ENCODE measurements around the gene TOLLIP. TPM values are rescaled to one million over a fixed set of nuclear protein-coding genes. Genes with fewer than 3 reads are reported as not detected.

Gene TOLLIP
- polyA plus RNA-seq, 1 donor from 2014 or later = 32.2 TPM

- Mint-ChIP-seq H3K4me3 (no peak overlapping the region), H3K9me3 (no peaks in the 10 kb centered on the region), H3K27me3 (no peaks in the 10 kb centered on the region), H3K27ac (no peak overlapping the region), H3K36me3 (no peaks in the 10 kb centered on the region), H3K4me1 (no peaks in the 10 kb centered on the region)
Observed at GRCh38 chr11:1238767-1239595, 70.5 kb downstream of the TOLLIP start.

DNA sequence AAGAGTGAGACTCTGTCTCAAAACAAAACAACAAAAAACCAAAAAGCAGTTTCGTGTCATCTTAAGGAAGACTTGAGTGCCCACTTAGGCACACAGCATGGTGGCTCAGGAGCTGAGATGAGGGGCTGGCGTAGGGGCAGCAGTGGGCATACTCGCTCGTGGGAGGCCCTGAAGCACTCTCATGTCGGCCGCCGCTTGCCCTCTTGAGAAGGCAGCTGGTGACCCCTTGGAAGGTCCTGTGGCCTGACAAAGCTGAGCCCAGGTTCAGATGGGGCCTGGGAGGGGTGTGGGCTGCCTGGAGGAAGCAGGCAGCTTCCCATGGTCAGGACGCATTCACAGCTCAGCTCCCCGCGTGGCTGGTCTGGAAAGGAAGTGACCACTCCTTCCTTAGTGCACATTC, 71.6 kb downstream of the TOLLIP start:
- no peak overlapping the region for H3K27ac Mint-ChIP-seq
- H3K9me3 Mint-ChIP-seq = no peaks in the 10 kb centered on the region
- H3K36me3 Mint-ChIP-seq = no peaks in the 10 kb centered on the region
- no peaks in the 10 kb centered on the region for H3K27me3 Mint-ChIP-seq
- no peak overlapping the region for H3K4me3 Mint-ChIP-seq
- no peaks in the 10 kb centered on the region for H3K4me1 Mint-ChIP-seq

- H3K27ac Mint-ChIP-seq = no peak overlapping the region
- H3K4me3 Mint-ChIP-seq = no peak overlapping the region
- no peaks in the 10 kb centered on the region for H3K36me3 Mint-ChIP-seq
- H3K27me3 Mint-ChIP-seq = no peaks in the 10 kb centered on the region
- H3K9me3 Mint-ChIP-seq = no peaks in the 10 kb centered on the region
- no peaks in the 10 kb centered on the region for H3K4me1 Mint-ChIP-seq
Observed at GRCh38 chr11:1237128-1237580, 72.3 kb downstream of the TOLLIP start.

- H3K36me3 Mint-ChIP-seq = no peaks in the 10 kb centered on the region
- no peaks in the 10 kb centered on the region for H3K27me3 Mint-ChIP-seq
- no peak overlapping the region for H3K27ac Mint-ChIP-seq
- no peak overlapping the region for H3K4me3 Mint-ChIP-seq
- no peaks in the 10 kb centered on the region for H3K4me1 Mint-ChIP-seq
- no peaks in the 10 kb centered on the region for H3K9me3 Mint-ChIP-seq
Observed at GRCh38 chr11:1236316-1237127, 72.9 kb downstream of the TOLLIP start.

DNA sequence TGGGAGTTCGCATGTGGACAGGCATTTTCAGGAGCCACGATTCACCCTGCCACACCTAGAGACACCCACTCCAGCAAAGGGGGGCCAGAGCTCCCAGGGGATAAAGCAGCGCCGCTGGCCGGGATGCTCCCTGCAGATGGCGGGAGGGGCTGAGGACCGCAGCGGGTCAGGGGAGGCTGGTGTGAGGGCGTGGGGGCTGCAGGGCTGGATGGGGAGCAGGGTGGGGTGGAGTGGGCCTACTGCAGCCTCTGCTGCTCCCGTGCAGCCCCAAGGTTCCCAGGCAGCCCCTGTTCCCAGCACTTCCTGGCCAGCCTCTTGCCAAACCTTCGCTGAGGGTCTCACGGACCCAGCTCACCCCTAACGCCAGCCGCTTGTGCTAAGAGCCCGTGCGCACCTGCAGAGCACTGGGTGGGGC, 73.5 kb downstream of the TOLLIP start:
- Mint-ChIP-seq H3K27me3 (no peaks in the 10 kb centered on the region), H3K36me3 (no peaks in the 10 kb centered on the region), H3K4me1 (peaks cover 0 to 1% (median 0%) of the 10 kb centered on the region in 3 donors), H3K9me3 (no peaks in the 10 kb centered on the region), H3K27ac (no peak overlapping the region), H3K4me3 (no peak overlapping the region)

DNA sequence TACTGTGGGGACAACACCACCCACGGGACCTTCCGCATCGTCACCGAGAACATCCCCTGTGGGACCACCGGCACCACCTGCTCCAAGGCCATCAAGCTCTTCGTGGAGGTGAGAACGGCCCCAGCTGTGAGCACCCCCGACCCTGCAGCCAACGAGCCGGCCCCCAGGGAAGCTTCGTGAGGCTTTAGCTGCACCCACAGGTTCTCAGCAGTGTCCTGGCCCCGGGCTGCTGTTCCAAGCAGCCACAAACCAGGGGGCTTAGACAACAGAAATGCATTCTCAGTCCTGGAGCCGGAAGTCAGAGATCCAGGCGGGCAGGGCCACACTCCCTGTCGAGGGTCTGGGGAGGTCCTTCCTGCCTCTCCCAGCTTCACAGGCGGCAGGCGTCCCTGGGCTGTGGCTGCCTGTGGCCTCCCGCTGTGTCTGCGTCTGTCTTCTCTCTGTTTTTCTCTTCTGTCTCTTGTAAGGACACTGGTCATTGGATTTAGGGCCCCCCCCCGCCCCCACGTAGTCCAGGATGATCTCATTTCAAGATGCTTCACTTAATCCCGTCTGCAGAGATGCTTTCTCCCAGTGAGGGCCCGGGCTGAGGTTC, 74.0 kb downstream of the TOLLIP start:
- H3K4me3 Mint-ChIP-seq = no peak overlapping the region
- no peaks in the 10 kb centered on the region for H3K9me3 Mint-ChIP-seq
- no peak overlapping the region for H3K27ac Mint-ChIP-seq
- peaks cover 0 to 1% (median 0%) of the 10 kb centered on the region in 3 donors for H3K4me1 Mint-ChIP-seq
- no peaks in the 10 kb centered on the region for H3K36me3 Mint-ChIP-seq
- H3K27me3 Mint-ChIP-seq = no peaks in the 10 kb centered on the region

GRCh38 chr11:1234771-1235305, 74.6 kb downstream of the TOLLIP start:
- Mint-ChIP-seq H3K36me3 (no peaks in the 10 kb centered on the region), H3K9me3 (no peaks in the 10 kb centered on the region), H3K27ac (no peak overlapping the region), H3K4me1 (peaks cover 0 to 1% (median 0%) of the 10 kb centered on the region in 3 donors), H3K27me3 (no peaks in the 10 kb centered on the region), H3K4me3 (no peak overlapping the region)

DNA sequence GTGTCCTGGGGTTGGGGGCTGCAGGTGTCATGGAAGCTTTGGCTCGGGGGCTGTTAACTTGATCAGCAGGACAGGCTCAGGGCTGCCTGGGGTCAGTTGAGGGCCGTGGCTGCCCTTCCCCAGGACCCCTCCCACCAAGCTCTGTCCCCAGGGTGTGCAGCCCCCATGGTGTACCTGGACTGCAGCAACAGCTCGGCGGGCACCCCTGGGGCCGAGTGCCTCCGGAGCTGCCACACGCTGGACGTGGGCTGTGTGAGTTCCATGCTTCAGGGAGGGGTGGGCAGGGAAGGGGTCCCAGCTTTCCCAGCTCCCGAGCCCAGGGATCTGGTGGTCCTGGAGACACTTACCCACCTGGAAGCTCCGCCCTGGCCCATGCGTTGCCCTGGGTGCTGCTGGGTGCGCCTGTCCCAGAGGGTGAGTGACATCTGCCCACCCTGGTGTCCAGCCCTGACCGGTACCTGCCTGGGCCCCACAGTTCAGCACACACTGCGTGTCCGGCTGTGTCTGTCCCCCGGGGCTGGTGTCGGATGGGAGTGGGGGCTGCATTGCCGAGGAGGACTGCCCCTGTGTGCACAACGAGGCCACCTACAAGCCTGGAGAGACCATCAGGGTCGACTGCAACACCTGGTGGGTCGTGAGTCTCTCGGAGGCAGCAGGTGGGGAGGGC, 75.2 kb downstream of the TOLLIP start:
- Mint-ChIP-seq H3K4me3 (no peak overlapping the region), H3K27me3 (no peaks in the 10 kb centered on the region), H3K27ac (no peak overlapping the region), H3K9me3 (no peaks in the 10 kb centered on the region), H3K4me1 (peaks cover 0 to 1% (median 0%) of the 10 kb centered on the region in 3 donors), H3K36me3 (no peaks in the 10 kb centered on the region)

GRCh38 chr11:1233351-1234053, 75.9 kb downstream of the TOLLIP start:
- Mint-ChIP-seq H3K27ac (no peak overlapping the region), H3K27me3 (no peaks in the 10 kb centered on the region), H3K9me3 (no peaks in the 10 kb centered on the region), H3K36me3 (no peaks in the 10 kb centered on the region), H3K4me1 (peaks cover 0 to 1% (median 0%) of the 10 kb centered on the region in 3 donors), H3K4me3 (no peak overlapping the region)

- Mint-ChIP-seq H3K27ac (no peak overlapping the region), H3K27me3 (no peaks in the 10 kb centered on the region), H3K4me1 (peaks cover 0 to 1% (median 0%) of the 10 kb centered on the region in 3 donors), H3K9me3 (no peaks in the 10 kb centered on the region), H3K4me3 (no peak overlapping the region), H3K36me3 (no peaks in the 10 kb centered on the region)
Observed at GRCh38 chr11:1232883-1233321, 76.5 kb downstream of the TOLLIP start.

GRCh38 chr11:1232021-1232882, 77.2 kb downstream of the TOLLIP start:
- H3K4me3 Mint-ChIP-seq = no peak overlapping the region
- H3K27ac Mint-ChIP-seq = no peak overlapping the region
- H3K27me3 Mint-ChIP-seq = no peaks in the 10 kb centered on the region
- no peaks in the 10 kb centered on the region for H3K9me3 Mint-ChIP-seq
- peaks cover 0 to 1% (median 0%) of the 10 kb centered on the region in 3 donors for H3K4me1 Mint-ChIP-seq
- no peaks in the 10 kb centered on the region for H3K36me3 Mint-ChIP-seq

DNA sequence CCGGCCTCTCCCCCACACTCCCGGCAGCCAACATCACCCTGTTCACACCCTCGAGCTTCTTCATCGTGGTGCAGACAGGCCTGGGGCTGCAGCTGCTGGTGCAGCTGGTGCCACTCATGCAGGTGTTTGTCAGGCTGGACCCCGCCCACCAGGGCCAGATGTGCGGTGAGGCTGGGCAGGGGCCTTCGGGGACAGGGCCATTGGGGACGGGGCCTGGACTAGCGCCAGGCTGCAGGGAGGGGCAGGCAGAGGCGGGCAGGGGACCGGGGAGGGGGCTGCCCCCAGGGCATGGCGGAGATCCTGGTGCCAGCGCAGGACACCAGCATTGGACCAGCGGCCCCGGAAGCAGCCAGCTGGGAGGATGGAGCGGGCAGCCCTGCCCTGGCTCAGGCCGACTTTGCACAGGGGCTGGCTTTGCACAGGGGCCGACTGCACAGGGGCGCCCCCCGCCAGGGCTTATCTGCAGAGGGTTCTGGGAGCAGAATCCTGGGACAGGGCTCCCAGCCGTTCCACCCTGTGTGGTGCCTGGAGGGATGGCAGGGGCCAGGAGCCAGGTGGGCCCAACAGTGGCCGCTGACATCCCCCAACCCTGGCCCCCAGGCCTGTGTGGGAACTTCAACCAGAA, 77.9 kb downstream of the TOLLIP start:
- H3K9me3 Mint-ChIP-seq = no peaks in the 10 kb centered on the region
- no peak overlapping the region for H3K27ac Mint-ChIP-seq
- peaks cover 0 to 1% (median 0%) of the 10 kb centered on the region in 3 donors for H3K4me1 Mint-ChIP-seq
- H3K4me3 Mint-ChIP-seq = no peak overlapping the region
- H3K27me3 Mint-ChIP-seq = no peaks in the 10 kb centered on the region
- H3K36me3 Mint-ChIP-seq = no peaks in the 10 kb centered on the region

Data from IgD-negative memory B cell (primary cell).